ENCODE measurements around the gene PON2.

The PON2 gene

GRCh38 chr7:95479992-95480624 lies 45.3 kb upstream of the PON2 start:
- H2AFZ ChIP-seq (ENCODE audit: low read depth, low read length, severe bottlenecking) = no peak overlapping the region
- H3K79me2 ChIP-seq (ENCODE audit: insufficient read depth, low read length) = no peaks in the 10 kb centered on the region
- H3K4me2 ChIP-seq (ENCODE audit: low read depth, low read length, poor library complexity, severe bottlenecking) = no peak overlapping the region
- H3K36me3 ChIP-seq (ENCODE audit: low read length) = no peaks in the 10 kb centered on the region
- no peaks in the 10 kb centered on the region for H3K9me2 ChIP-seq (replicated peaks; ENCODE audit: insufficient read depth, low read length)
- TF ChIP-seq CTCF (IDR thresholded peaks at IDR 0.05; ENCODE audit: insufficient read depth, low read length, poor library complexity, severe bottlenecking) = no peak
- no peak for TF ChIP-seq EZH2phosphoT487 (conservative IDR thresholded peaks at IDR 0.05; ENCODE audit: low read length)
- no peak overlapping the region for H3K4me3 ChIP-seq (ENCODE audit: insufficient read depth, low read length, poor library complexity, severe bottlenecking)
- H3K27ac ChIP-seq (ENCODE audit: low read depth, low read length) = no peak overlapping the region
- H3F3A ChIP-seq (ENCODE audit: insufficient read depth) = no peaks in the 10 kb centered on the region
- no peaks in the 10 kb centered on the region for H3K9me3 ChIP-seq (ENCODE audit: insufficient read depth, low read length)
- no peaks in the 10 kb centered on the region for H4K20me1 ChIP-seq (ENCODE audit: low read depth, low read length)
- H3K27me3 ChIP-seq (ENCODE audit: low read length) = no peaks in the 10 kb centered on the region
- no peak overlapping the region for H3K9ac ChIP-seq (ENCODE audit: low read length)

- TF ChIP-seq EZH2phosphoT487 (conservative IDR thresholded peaks at IDR 0.05; ENCODE audit: low read length) (no peak), CTCF (IDR thresholded peaks at IDR 0.05; ENCODE audit: insufficient read depth, low read length, poor library complexity, severe bottlenecking) (no peak)
- Histone ChIP-seq H3F3A (ENCODE audit: insufficient read depth) (no peaks in the 10 kb centered on the region), H3K4me2 (ENCODE audit: low read depth, low read length, poor library complexity, severe bottlenecking) (no peak overlapping the region), H3K36me3 (ENCODE audit: low read length) (no peaks in the 10 kb centered on the region), H3K9me2 (replicated peaks; ENCODE audit: insufficient read depth, low read length) (no peaks in the 10 kb centered on the region), H4K20me1 (ENCODE audit: low read depth, low read length) (no peaks in the 10 kb centered on the region), H3K27me3 (ENCODE audit: low read length) (no peaks in the 10 kb centered on the region), H2AFZ (ENCODE audit: low read depth, low read length, severe bottlenecking) (no peak overlapping the region), H3K9ac (ENCODE audit: low read length) (no peak overlapping the region), H3K79me2 (ENCODE audit: insufficient read depth, low read length) (no peaks in the 10 kb centered on the region), H3K27ac (ENCODE audit: low read depth, low read length) (no peak overlapping the region), H3K9me3 (ENCODE audit: insufficient read depth, low read length) (no peaks in the 10 kb centered on the region), H3K4me3 (ENCODE audit: insufficient read depth, low read length, poor library complexity, severe bottlenecking) (no peak overlapping the region)
These were observed 43.6 kb upstream of the PON2 start for GRCh38 chr7:95478272-95479037.

- Histone ChIP-seq H3K27me3 (ENCODE audit: low read length) (no peaks in the 10 kb centered on the region), H3K36me3 (ENCODE audit: low read length) (no peaks in the 10 kb centered on the region), H3K4me3 (ENCODE audit: insufficient read depth, low read length, poor library complexity, severe bottlenecking) (no peak overlapping the region), H3K9ac (ENCODE audit: low read length) (no peak overlapping the region), H2AFZ (ENCODE audit: low read depth, low read length, severe bottlenecking) (peak overlapping the region; percentile 98), H4K20me1 (ENCODE audit: low read depth, low read length) (no peaks in the 10 kb centered on the region), H3K4me2 (ENCODE audit: low read depth, low read length, poor library complexity, severe bottlenecking) (peak overlapping the region; percentile 13), H3K9me2 (replicated peaks; ENCODE audit: insufficient read depth, low read length) (no peaks in the 10 kb centered on the region), H3K9me3 (ENCODE audit: insufficient read depth, low read length) (no peaks in the 10 kb centered on the region), H3K27ac (ENCODE audit: low read depth, low read length) (no peak overlapping the region), H3F3A (ENCODE audit: insufficient read depth) (no peaks in the 10 kb centered on the region), H3K79me2 (ENCODE audit: insufficient read depth, low read length) (no peaks in the 10 kb centered on the region)
- peak; percentile 65 for TF ChIP-seq CTCF (IDR thresholded peaks at IDR 0.05; ENCODE audit: insufficient read depth, low read length, poor library complexity, severe bottlenecking)
- TF ChIP-seq EZH2phosphoT487 (conservative IDR thresholded peaks at IDR 0.05; ENCODE audit: low read length) = no peak
These were observed 42.2 kb upstream of the PON2 start for GRCh38 chr7:95476904-95477594.
